Kidney (tissue), 14 donors: Measurements from ENCODE around the gene TAPT1. TPM values are rescaled to one million over a fixed set of nuclear protein-coding genes. Genes with fewer than 3 reads are reported as not detected.

ENCODE experiments used
- DNase-seq, 5 donors: peaks; one replicate each; pipeline ENCODE4 v3.0.0-alpha.2; 2013 to 2020
- FAIRE-seq: peaks from 2 replicates; lab custom pipeline; 2012; peaks lifted over from hg19 to GRCh38; lab: Jason Lieb, UNC
- H3K27ac ChIP-seq, 2 donors: one replicate each; pipeline ENCODE4 v1.7.0; 2013; ENCODE audit warnings: low read depth in 2 of 2, low read length in 2 of 2, inconsistent platforms in 1 of 2
- H3K27me3 ChIP-seq: one replicate; pipeline ENCODE4 v1.7.1; 2013; ENCODE audit warnings: low read length, inconsistent platforms; ENCODE audit not compliant: control insufficient read depth, insufficient read depth
- H3K36me3 ChIP-seq, 3 donors: one replicate each; pipeline versions ENCODE4 v1.7.0 to v1.7.1; 2013; ENCODE audit warnings: low read length in 3 of 3, control low read depth in 1 of 3, inconsistent platforms in 1 of 3; ENCODE audit not compliant: insufficient read depth in 3 of 3, control insufficient read depth in 2 of 3
- H3K4me1 ChIP-seq, 3 donors: one replicate each; pipeline versions ENCODE4 v1.7.0 to v1.7.1; 2013; ENCODE audit warnings: low read length in 3 of 3, inconsistent platforms in 1 of 3, low read depth in 1 of 3; ENCODE audit not compliant: control insufficient read depth in 2 of 3, insufficient read depth in 2 of 3
- H3K4me3 ChIP-seq, 3 donors: one replicate each; pipeline versions ENCODE4 v1.7.0 to v1.8.1; 2013; ENCODE audit warnings: low read length in 3 of 3, control low read depth in 1 of 3, inconsistent platforms in 1 of 3
- H3K9ac ChIP-seq, 3 donors: one replicate each; pipeline versions ENCODE4 v1.7.0 to v1.7.1; 2013; ENCODE audit warnings: low read length in 3 of 3, control low read depth in 1 of 3, inconsistent platforms in 1 of 3
- H3K9me3 ChIP-seq, 3 donors: one replicate each; pipeline versions ENCODE4 v1.7.0 to v1.7.1; 2013; ENCODE audit warnings: low read length in 3 of 3, control low read depth in 1 of 3, inconsistent platforms in 1 of 3; ENCODE audit not compliant: control insufficient read depth in 2 of 3, insufficient read depth in 1 of 3
- intact Hi-C: fragments of 100-400 bp; cut with DNase I; formaldehyde crosslinking; loops from one replicate; pipeline ENCODE4 v1.11.1; 2022
- polyA plus RNA-seq: library from polyadenylated mRNA; stranded (reverse); fragments of 350-450 nt; fragmentation: Illumina TruSeq; extraction: RNeasy Lipid Tissue Mini Kit (QIAGEN cat#74804); gene quantifications from one replicate; pipeline ENCODE4 v1.2.3, GENCODE V29; 2014; ENCODE audit warnings: low read depth, low replicate concordance; ENCODE audit not compliant: insufficient read depth
- total RNA-seq: library from RNA; stranded (reverse); fragmentation: NEBNext Ultra II Directional; extraction: Animal tissue kit (Norgen Biotek cat#: 25700); gene quantifications from one replicate; pipeline ENCODE4 v1.2.1, GENCODE V29; 2021
- TF ChIP-seq, protein P1 (sequence below): IDR thresholded peaks from 3 replicates; pipeline ENCODE4 v1.5.1; 2012; ENCODE audit warnings: mild to moderate bottlenecking, moderate library complexity, borderline replicate concordance; ENCODE audit not compliant: insufficient read depth; ENCODE audit errors: extremely low read depth
- donor health status: control.
- donor health status: control.
- donor health status: control.
- donor health status: control.
- donor health status: control.
- donor health status: DM: yes; HTN: yes; CAD: no.
- donor health status: Normal renal cell carcinoma (clear cell type).

Gene TAPT1
- total and polyA plus RNA-seq, 2 donors from 2014 or later = 20.8 to 36.8 TPM

- H3K9ac ChIP-seq = no peak overlapping the region
- FAIRE-seq = no peak
- TF ChIP-seq, protein P1, sequence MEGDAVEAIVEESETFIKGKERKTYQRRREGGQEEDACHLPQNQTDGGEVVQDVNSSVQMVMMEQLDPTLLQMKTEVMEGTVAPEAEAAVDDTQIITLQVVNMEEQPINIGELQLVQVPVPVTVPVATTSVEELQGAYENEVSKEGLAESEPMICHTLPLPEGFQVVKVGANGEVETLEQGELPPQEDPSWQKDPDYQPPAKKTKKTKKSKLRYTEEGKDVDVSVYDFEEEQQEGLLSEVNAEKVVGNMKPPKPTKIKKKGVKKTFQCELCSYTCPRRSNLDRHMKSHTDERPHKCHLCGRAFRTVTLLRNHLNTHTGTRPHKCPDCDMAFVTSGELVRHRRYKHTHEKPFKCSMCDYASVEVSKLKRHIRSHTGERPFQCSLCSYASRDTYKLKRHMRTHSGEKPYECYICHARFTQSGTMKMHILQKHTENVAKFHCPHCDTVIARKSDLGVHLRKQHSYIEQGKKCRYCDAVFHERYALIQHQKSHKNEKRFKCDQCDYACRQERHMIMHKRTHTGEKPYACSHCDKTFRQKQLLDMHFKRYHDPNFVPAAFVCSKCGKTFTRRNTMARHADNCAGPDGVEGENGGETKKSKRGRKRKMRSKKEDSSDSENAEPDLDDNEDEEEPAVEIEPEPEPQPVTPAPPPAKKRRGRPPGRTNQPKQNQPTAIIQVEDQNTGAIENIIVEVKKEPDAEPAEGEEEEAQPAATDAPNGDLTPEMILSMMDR = no peak
- no peak overlapping the region for H3K4me3 ChIP-seq
- no peaks in the 10 kb centered on the region for H3K36me3 ChIP-seq
- H3K27ac ChIP-seq = no peak overlapping the region
- intact Hi-C loops = no loop called here
- DNase-seq = peak in 1 of 5 donors; percentile 6
- no peaks in the 10 kb centered on the region for H3K9me3 ChIP-seq
- H3K4me1 ChIP-seq = no peaks in the 10 kb centered on the region
- no peaks in the 10 kb centered on the region for H3K27me3 ChIP-seq
Measured at GRCh38 chr4:16125571-16126445, 100.5 kb downstream of the TAPT1 start.

DNA sequence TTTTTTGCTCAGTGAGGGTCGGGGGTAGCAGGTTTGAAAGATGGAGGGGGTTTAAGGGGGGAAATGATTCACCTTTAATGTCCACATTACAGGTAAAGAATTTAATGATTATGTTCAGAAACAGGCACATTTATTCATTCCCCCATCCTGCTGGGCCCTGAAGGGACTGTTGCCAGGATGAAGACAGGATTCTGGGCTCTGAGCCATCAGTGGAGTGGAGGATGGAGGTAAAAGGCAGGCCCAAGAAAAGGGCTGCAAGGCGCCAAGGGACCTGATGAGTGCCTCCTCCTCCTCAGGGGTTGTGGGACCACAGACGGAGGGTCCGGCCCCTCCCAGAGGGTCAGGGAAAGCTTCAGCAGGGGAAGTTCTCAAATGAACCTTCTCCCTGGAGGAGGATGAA lies 102.0 kb downstream of the TAPT1 start:
- Histone ChIP-seq H3K4me1 (no peaks in the 10 kb centered on the region), H3K36me3 (no peaks in the 10 kb centered on the region), H3K27me3 (no peaks in the 10 kb centered on the region), H3K9ac (no peak overlapping the region), H3K27ac (no peak overlapping the region), H3K4me3 (no peak overlapping the region), H3K9me3 (no peaks in the 10 kb centered on the region)
- DNase-seq = no peak
- FAIRE-seq = no peak
- TF ChIP-seq, protein P1 = no peak
- intact Hi-C loops = no loop called here

DNA sequence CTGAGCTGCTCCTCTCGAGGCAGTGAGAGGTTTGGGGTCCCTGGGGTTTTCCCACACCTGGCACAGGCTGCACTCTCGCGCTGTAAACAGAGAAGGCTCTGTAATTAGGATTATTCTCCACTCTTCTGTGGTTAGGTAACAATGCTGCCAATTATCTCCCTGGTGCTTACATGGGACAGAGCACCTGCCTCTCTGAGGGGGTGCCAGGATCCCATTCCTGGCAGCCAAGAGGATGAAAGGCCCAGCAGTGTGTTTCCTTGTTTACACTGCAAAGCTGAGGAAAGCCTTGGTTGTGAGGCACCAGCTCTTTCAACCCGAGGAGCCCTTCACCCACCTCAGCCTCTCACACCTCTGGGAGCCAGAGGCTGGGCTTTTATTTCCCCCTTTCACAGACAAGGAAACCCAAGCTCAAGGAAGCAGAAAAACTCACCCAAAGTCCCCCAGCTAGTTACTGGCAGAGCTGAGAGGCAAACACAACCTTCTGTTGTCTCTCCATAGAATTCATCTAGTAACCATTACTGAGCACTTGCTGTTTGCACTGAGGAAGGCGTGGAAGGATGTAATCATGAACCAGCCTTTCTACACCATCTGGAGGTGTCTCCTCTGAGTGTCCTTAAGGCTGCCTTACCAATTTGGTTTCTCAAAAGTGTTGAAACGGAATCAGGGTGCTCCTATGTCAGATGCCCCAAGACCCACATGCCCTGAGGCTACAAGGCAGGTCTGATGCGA lies 102.8 kb downstream of the TAPT1 start:
- Histone ChIP-seq H3K4me3 (no peak overlapping the region), H3K27me3 (no peaks in the 10 kb centered on the region), H3K9me3 (no peaks in the 10 kb centered on the region), H3K36me3 (no peaks in the 10 kb centered on the region), H3K4me1 (no peaks in the 10 kb centered on the region), H3K27ac (peak overlapping the region in 1 of 2 donors; percentile 32), H3K9ac (no peak overlapping the region)
- FAIRE-seq (no peak), DNase-seq (peak in 1 of 5 donors; percentile 83)
- intact Hi-C loops = no loop called here
- TF ChIP-seq, protein P1 = no peak
